ENCODE results near the gene FXYD6.

DNA sequence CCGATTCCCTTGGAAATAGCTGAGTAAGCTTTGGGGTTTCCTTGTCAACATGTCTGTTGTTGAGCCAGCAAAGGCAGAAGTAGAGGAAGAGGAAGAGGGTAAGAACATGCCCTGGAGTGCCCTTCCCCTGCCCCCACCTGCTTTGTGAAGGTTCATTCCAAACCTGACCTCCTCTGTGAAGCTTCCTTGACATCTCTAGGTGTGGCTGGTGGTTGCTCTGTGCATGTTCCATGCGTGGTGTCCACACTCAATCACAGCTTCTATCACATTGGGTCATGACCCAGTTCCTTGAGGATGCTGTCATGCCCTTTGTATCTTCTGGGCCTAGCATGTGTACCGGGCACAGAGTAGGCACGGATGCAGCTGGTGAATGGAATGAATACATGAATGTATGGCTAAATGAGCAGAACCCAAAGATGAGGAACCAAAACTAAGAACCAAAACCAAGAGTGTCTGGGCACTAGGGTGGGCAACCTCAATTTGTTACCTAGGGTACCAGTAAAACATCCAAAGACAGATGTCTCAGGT lies 23.7 kb upstream of the FXYD6 start:
- TF ChIP-seq MYC (IDR thresholded peaks at IDR 0.05; ENCODE audit: borderline replicate concordance, low read length) (no peak), BHLHE40 (IDR thresholded peaks at IDR 0.05; ENCODE audit: low read depth, low read length) (no peak), FOSB (CRISPR knock-in tag; IDR thresholded peaks at IDR 0.05) (no peak), CHD4 (IDR thresholded peaks at IDR 0.05; ENCODE audit: borderline replicate concordance) (no peak), EP300 (IDR thresholded peaks at IDR 0.05) (no peak), POLR2A (IDR thresholded peaks at IDR 0.05; ENCODE audit: low read length) (no peak), RCOR1 (IDR thresholded peaks at IDR 0.05; ENCODE audit: low read depth, low read length) (no peak), CEBPB (IDR thresholded peaks at IDR 0.05) (no peak), JUN (IDR thresholded peaks at IDR 0.05) (no peak), NR3C1 (IDR thresholded peaks at IDR 0.05) (no peak), RARB (CRISPR knock-in tag; IDR thresholded peaks at IDR 0.05) (no peak), HDAC2 (IDR thresholded peaks at IDR 0.05) (no peak)
- TF ChIP-seq, protein P1, sequence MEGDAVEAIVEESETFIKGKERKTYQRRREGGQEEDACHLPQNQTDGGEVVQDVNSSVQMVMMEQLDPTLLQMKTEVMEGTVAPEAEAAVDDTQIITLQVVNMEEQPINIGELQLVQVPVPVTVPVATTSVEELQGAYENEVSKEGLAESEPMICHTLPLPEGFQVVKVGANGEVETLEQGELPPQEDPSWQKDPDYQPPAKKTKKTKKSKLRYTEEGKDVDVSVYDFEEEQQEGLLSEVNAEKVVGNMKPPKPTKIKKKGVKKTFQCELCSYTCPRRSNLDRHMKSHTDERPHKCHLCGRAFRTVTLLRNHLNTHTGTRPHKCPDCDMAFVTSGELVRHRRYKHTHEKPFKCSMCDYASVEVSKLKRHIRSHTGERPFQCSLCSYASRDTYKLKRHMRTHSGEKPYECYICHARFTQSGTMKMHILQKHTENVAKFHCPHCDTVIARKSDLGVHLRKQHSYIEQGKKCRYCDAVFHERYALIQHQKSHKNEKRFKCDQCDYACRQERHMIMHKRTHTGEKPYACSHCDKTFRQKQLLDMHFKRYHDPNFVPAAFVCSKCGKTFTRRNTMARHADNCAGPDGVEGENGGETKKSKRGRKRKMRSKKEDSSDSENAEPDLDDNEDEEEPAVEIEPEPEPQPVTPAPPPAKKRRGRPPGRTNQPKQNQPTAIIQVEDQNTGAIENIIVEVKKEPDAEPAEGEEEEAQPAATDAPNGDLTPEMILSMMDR (IDR thresholded peaks at IDR 0.05): no peak
- TF ChIP-seq, protein P2, sequence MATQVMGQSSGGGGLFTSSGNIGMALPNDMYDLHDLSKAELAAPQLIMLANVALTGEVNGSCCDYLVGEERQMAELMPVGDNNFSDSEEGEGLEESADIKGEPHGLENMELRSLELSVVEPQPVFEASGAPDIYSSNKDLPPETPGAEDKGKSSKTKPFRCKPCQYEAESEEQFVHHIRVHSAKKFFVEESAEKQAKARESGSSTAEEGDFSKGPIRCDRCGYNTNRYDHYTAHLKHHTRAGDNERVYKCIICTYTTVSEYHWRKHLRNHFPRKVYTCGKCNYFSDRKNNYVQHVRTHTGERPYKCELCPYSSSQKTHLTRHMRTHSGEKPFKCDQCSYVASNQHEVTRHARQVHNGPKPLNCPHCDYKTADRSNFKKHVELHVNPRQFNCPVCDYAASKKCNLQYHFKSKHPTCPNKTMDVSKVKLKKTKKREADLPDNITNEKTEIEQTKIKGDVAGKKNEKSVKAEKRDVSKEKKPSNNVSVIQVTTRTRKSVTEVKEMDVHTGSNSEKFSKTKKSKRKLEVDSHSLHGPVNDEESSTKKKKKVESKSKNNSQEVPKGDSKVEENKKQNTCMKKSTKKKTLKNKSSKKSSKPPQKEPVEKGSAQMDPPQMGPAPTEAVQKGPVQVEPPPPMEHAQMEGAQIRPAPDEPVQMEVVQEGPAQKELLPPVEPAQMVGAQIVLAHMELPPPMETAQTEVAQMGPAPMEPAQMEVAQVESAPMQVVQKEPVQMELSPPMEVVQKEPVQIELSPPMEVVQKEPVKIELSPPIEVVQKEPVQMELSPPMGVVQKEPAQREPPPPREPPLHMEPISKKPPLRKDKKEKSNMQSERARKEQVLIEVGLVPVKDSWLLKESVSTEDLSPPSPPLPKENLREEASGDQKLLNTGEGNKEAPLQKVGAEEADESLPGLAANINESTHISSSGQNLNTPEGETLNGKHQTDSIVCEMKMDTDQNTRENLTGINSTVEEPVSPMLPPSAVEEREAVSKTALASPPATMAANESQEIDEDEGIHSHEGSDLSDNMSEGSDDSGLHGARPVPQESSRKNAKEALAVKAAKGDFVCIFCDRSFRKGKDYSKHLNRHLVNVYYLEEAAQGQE (IDR thresholded peaks at IDR 0.05): no peak
